OCI-LY3 (cell line): ENCODE results near the gene SETD5.

ENCODE experiments used
- EZH2phosphoT487 ChIP-seq: fragments of 200-600 bp; shearing (Covaris generic); IDR thresholded peaks from 2 replicates; pipeline ENCODE4 v1.6.1; 2018; ENCODE audit warnings: antibody characterized with exemption, mixed run types, low read depth
- TF ChIP-seq, protein P1 (sequence below): fragments of 200-600, 300-600 bp; sonication (generic); IDR thresholded peaks from 2 replicates; pipeline ENCODE4 v1.5.1; 2014; ENCODE audit warnings: antibody characterized with exemption, low read length, low read depth

DNA sequence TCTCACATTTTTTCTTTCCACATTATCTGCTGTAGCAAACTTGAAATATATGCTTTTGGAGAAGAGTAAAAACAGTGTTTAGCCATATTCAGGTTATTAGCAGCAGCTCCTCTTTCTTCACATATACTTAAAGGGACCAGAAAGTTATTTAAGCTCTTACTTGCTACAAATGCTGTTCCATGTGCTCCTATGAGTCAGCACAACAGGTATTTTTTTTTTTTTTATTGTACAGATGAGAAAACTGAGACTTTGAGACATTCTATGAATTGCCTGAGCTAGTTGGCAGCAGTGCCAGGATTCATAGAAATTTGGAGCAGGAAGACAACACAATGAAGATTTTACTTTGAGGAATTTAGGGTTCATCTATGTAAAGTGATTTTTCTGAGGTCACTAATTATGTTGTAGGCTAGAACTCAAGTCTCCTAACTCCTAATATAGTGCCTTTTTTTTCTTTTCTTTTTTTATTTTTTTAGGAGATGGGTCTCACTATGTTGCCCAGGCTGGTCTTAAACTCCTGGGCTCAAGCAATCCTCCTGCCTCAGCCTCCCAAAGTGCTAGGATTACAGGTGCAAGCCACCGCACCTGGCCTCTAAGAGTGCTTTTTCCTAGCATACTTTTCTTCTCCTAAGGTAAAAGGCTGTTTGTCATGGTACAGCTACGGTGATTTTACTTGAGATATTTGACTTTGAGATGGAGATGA is 23.6 kb downstream of the SETD5 start:
- TF ChIP-seq, protein P1, sequence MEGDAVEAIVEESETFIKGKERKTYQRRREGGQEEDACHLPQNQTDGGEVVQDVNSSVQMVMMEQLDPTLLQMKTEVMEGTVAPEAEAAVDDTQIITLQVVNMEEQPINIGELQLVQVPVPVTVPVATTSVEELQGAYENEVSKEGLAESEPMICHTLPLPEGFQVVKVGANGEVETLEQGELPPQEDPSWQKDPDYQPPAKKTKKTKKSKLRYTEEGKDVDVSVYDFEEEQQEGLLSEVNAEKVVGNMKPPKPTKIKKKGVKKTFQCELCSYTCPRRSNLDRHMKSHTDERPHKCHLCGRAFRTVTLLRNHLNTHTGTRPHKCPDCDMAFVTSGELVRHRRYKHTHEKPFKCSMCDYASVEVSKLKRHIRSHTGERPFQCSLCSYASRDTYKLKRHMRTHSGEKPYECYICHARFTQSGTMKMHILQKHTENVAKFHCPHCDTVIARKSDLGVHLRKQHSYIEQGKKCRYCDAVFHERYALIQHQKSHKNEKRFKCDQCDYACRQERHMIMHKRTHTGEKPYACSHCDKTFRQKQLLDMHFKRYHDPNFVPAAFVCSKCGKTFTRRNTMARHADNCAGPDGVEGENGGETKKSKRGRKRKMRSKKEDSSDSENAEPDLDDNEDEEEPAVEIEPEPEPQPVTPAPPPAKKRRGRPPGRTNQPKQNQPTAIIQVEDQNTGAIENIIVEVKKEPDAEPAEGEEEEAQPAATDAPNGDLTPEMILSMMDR = no peak
- no peak for TF ChIP-seq EZH2phosphoT487
